HEK293T (cell line): ENCODE data around the gene COL23A1.

Experiments used
- CTCF ChIA-PET: fragments of 350-600 bp; formaldehyde crosslinking; extraction: SDS; loops from one replicate; lab custom pipeline; 2021; ENCODE audit warnings: antibody characterized with exemption, inconsistent platforms; lab: Yijun Ruan, JAX
- POLR2A ChIA-PET: fragments of 350-600 bp; formaldehyde crosslinking; extraction: SDS; loops from one replicate; lab custom pipeline; 2020; ENCODE audit warnings: antibody characterized with exemption, inconsistent platforms; lab: Yijun Ruan, JAX
- DNase-seq: peaks from one replicate; pipeline ENCODE4 v3.0.0; 2012; ENCODE audit warnings: mixed read lengths; ENCODE audit errors: extremely low spot score
- ARNT ChIP-seq: fragments of 450-650 bp; IDR thresholded peaks from 2 replicates; pipeline ENCODE4 v1.6.1; 2017; ENCODE audit warnings: mild to moderate bottlenecking
- BHLHE40 ChIP-seq: fragments of 450-650 bp; IDR thresholded peaks from 2 replicates; pipeline ENCODE4 v1.6.1; 2016; ENCODE audit warnings: mild to moderate bottlenecking, moderate library complexity, borderline replicate concordance
- CTBP1 ChIP-seq: fragments of 450-650 bp; IDR thresholded peaks from 2 replicates; pipeline ENCODE4 v1.6.1; 2016; ENCODE audit warnings: borderline replicate concordance
- ELF4 ChIP-seq: fragments of 450-650 bp; IDR thresholded peaks from 2 replicates; pipeline ENCODE4 v1.6.1; 2017; ENCODE audit warnings: antibody characterized with exemption
- FOXA1 ChIP-seq: fragments of 450-650 bp; IDR thresholded peaks from 2 replicates; pipeline ENCODE4 v1.6.1; 2016; ENCODE audit warnings: mild to moderate bottlenecking
- FOXK2 ChIP-seq: fragments of 450-650 bp; IDR thresholded peaks from 2 replicates; pipeline ENCODE4 v1.6.1; 2016; ENCODE audit warnings: mild to moderate bottlenecking
- FOXM1 ChIP-seq: fragments of 450-650 bp; IDR thresholded peaks from 2 replicates; pipeline ENCODE4 v1.6.1; 2017; ENCODE audit warnings: mild to moderate bottlenecking, borderline replicate concordance
- HDGF ChIP-seq: fragments of 450-650 bp; IDR thresholded peaks from 2 replicates; pipeline ENCODE4 v1.6.1; 2017; ENCODE audit warnings: antibody characterized with exemption, borderline replicate concordance
- L3MBTL2 ChIP-seq: fragments of 450-650 bp; conservative IDR thresholded peaks from 2 replicates; pipeline ENCODE4 v1.6.1; 2016; ENCODE audit warnings: mild to moderate bottlenecking
- LEF1 ChIP-seq: fragments of 450-650 bp; IDR thresholded peaks from 2 replicates; pipeline ENCODE4 v1.6.1; 2017; ENCODE audit warnings: mild to moderate bottlenecking, borderline replicate concordance
- NFRKB ChIP-seq: fragments of 450-650 bp; IDR thresholded peaks from 2 replicates; pipeline ENCODE4 v1.6.1; 2016; ENCODE audit warnings: mild to moderate bottlenecking, moderate library complexity
- PKNOX1 ChIP-seq: fragments of 450-650 bp; IDR thresholded peaks from 2 replicates; pipeline ENCODE4 v1.6.1; 2016
- SP1 ChIP-seq: fragments of 450-650 bp; IDR thresholded peaks from 2 replicates; pipeline ENCODE4 v1.6.1; 2017
- SUZ12 ChIP-seq: fragments of 450-650 bp; IDR thresholded peaks from 2 replicates; pipeline ENCODE4 v1.6.1; 2016; ENCODE audit warnings: mild to moderate bottlenecking
- TARDBP ChIP-seq: fragments of 450-650 bp; IDR thresholded peaks from 2 replicates; pipeline ENCODE4 v1.6.1; 2016
- ZNF384 ChIP-seq: fragments of 450-650 bp; IDR thresholded peaks from 2 replicates; pipeline ENCODE4 v1.6.1; 2016

Gene COL23A1

GRCh38 chr5:178537467-178538371, 52.5 kb downstream of the COL23A1 start:
- ChIA-PET POLR2A (no interaction called here), CTCF (no interaction called here)
- TF ChIP-seq ZNF384 = no peak
- TF ChIP-seq FOXM1 = no peak
- no peak for TF ChIP-seq CTBP1
- TF ChIP-seq SP1 = no peak
- TF ChIP-seq PKNOX1 = no peak
- TF ChIP-seq FOXK2 = no peak
- no peak for TF ChIP-seq ARNT
- no peak for TF ChIP-seq L3MBTL2
- TF ChIP-seq SUZ12 = no peak
- TF ChIP-seq TARDBP = no peak
- no peak for TF ChIP-seq FOXA1
- no peak for TF ChIP-seq BHLHE40
- TF ChIP-seq ELF4 = no peak
- no peak for TF ChIP-seq LEF1
- no peak for TF ChIP-seq NFRKB
- TF ChIP-seq HDGF = no peak
- no peak for DNase-seq

GRCh38 chr5:178536541-178537466, 53.4 kb downstream of the COL23A1 start:
- DNase-seq = no peak
- POLR2A ChIA-PET = no interaction called here
- CTCF ChIA-PET = no interaction called here
- TF ChIP-seq PKNOX1 (peak; percentile 10; the same call in 1 of the 2 replicates), LEF1 (no peak)

GRCh38 chr5:178535299-178536175, 54.7 kb downstream of the COL23A1 start:
- TF ChIP-seq BHLHE40 (no peak), FOXM1 (no peak)
- ChIA-PET CTCF (interaction anchor here (0.6 kb wide), 1 partner anchor 739 kb away, joined by 4 read pairs; no protein-coding TSS in a partner anchor), POLR2A (no interaction called here)
- DNase-seq = no peak

- TF ChIP-seq FOXA1 (no peak), SUZ12 (no peak), SP1 (no peak), BHLHE40 (no peak), ZNF384 (no peak), FOXM1 (no peak), L3MBTL2 (no peak), CTBP1 (no peak), ELF4 (no peak), NFRKB (no peak), PKNOX1 (no peak)
- CTCF ChIA-PET = no interaction called here
- POLR2A ChIA-PET = no interaction called here
- DNase-seq = no peak
Observed at GRCh38 chr5:178533136-178533535, 57.1 kb downstream of the COL23A1 start.

GRCh38 chr5:178532666-178533065, 57.5 kb downstream of the COL23A1 start:
- ChIA-PET POLR2A (no interaction called here), CTCF (no interaction called here)
- no peak for TF ChIP-seq PKNOX1
- TF ChIP-seq NFRKB = no peak
- TF ChIP-seq FOXK2 = no peak
- DNase-seq = no peak
